GM23338 (cell line): ENCODE results near the gene RPS6KC1. TPM values are rescaled to one million over a fixed set of nuclear protein-coding genes. Genes with fewer than 3 reads are reported as not detected.

Experiments
- ATAC-seq: fragments of 200-7000 bp; cut with Tn5 transposase; 3 replicates; pipeline ENCODE4 v1.9.1; 2020
- DNase-seq: peaks from one replicate; pipeline ENCODE4 v3.0.0-alpha.2; 2015; ENCODE audit warnings: low spot score
- H2AFZ ChIP-seq: fragments of 200-600 bp; sonication (generic); 2 replicates; pipeline ENCODE4 v1.8.0; 2016; ENCODE audit warnings: antibody characterized with exemption, mild to moderate bottlenecking, moderate library complexity
- H3F3A ChIP-seq: fragments of 200-600 bp; sonication (generic); replicated peaks from 2 replicates; pipeline ENCODE4 v1.8.0; 2017; ENCODE audit warnings: antibody characterized with exemption, mixed run types, low read depth
- H3K27ac ChIP-seq: fragments of 200-600 bp; sonication (generic); 2 replicates; pipeline ENCODE4 v1.6.1; 2016; ENCODE audit warnings: low read depth
- H3K27me3 ChIP-seq: fragments of 200-600 bp; sonication (generic); 2 replicates; pipeline ENCODE4 v1.8.0; 2016; ENCODE audit warnings: mild to moderate bottlenecking, mixed run types, moderate library complexity; ENCODE audit not compliant: insufficient read depth
- H3K36me3 ChIP-seq: fragments of 200-600 bp; sonication (generic); 2 replicates; pipeline ENCODE4 v1.8.0; 2016; ENCODE audit warnings: mild to moderate bottlenecking; ENCODE audit not compliant: insufficient read depth
- H3K4me1 ChIP-seq: fragments of 200-600 bp; sonication (generic); 2 replicates; pipeline ENCODE4 v1.8.0; 2016; ENCODE audit warnings: mild to moderate bottlenecking, moderate library complexity; ENCODE audit not compliant: insufficient read depth
- H3K4me2 ChIP-seq: fragments of 200-600 bp; sonication (generic); 2 replicates; pipeline ENCODE4 v1.7.1; 2017; ENCODE audit warnings: mixed run types
- H3K4me3 ChIP-seq: fragments of 200-600 bp; sonication (generic); 2 replicates; pipeline ENCODE4 v1.6.1; 2016; ENCODE audit warnings: mixed run types
- H3K79me2 ChIP-seq: fragments of 200-600 bp; sonication (generic); replicated peaks from 2 replicates; pipeline ENCODE4 v1.8.0; 2017; ENCODE audit warnings: mild to moderate bottlenecking; ENCODE audit not compliant: insufficient read depth
- H3K9me2 ChIP-seq: fragments of 200-600 bp; sonication (generic); 2 replicates; pipeline ENCODE4 v1.8.0; 2017; ENCODE audit not compliant: insufficient read depth
- H4K20me1 ChIP-seq: fragments of 200-600 bp; sonication (generic); replicated peaks from 2 replicates; pipeline ENCODE4 v1.8.0; 2017; ENCODE audit warnings: mild to moderate bottlenecking; ENCODE audit not compliant: insufficient read depth
- H3K27ac Mint-ChIP-seq: 2 replicates; pipeline ENCODE4 v1.8.0; 2020; ENCODE audit warnings: inconsistent platforms, mild to moderate bottlenecking, moderate library complexity, mixed read lengths
- H3K27me3 Mint-ChIP-seq: 3 replicates; pipeline ENCODE4 v1.8.0; 2022; ENCODE audit warnings: low read depth, mild to moderate bottlenecking, moderate library complexity, mixed read lengths, inconsistent platforms; ENCODE audit not compliant: insufficient read depth, poor library complexity
- H3K36me3 Mint-ChIP-seq: 3 replicates; pipeline ENCODE4 v1.8.0; 2021; ENCODE audit warnings: low read depth, mild to moderate bottlenecking, inconsistent platforms, moderate library complexity, mixed read lengths
- H3K4me1 Mint-ChIP-seq: 3 replicates; pipeline ENCODE4 v1.8.0; 2020; ENCODE audit warnings: mild to moderate bottlenecking, inconsistent platforms, mixed read lengths
- H3K4me3 Mint-ChIP-seq: 3 replicates; pipeline ENCODE4 v1.8.0; 2021; ENCODE audit warnings: moderate library complexity, mild to moderate bottlenecking, inconsistent platforms, mixed read lengths
- H3K9me3 Mint-ChIP-seq: 3 replicates; pipeline ENCODE4 v1.8.0; 2020; ENCODE audit warnings: moderate library complexity, mild to moderate bottlenecking, inconsistent platforms, mixed read lengths
- CREB1 ChIP-seq: fragments of 250-450 bp; sonication (Bioruptor Pico); IDR thresholded peaks from 2 replicates; pipeline ENCODE4 v1.5.0; 2020; ENCODE audit warnings: low read depth, mild to moderate bottlenecking, moderate library complexity
- EZH2 ChIP-seq: fragments of 200-600 bp; sonication (generic); IDR thresholded peaks from one replicate; pipeline ENCODE4 v1.8.0; 2017; ENCODE audit warnings: antibody characterized with exemption, mild to moderate bottlenecking, low read depth; ENCODE audit not compliant: unreplicated experiment
- EZH2phosphoT487 ChIP-seq: fragments of 200-600 bp; sonication (generic); IDR thresholded peaks from one replicate; pipeline ENCODE4 v1.8.1; 2018; ENCODE audit warnings: antibody characterized with exemption; ENCODE audit not compliant: unreplicated experiment
- JUNB ChIP-seq: IDR thresholded peaks from one replicate; pipeline ENCODE4 v1.6.1; 2016; ENCODE audit warnings: antibody characterized with exemption; ENCODE audit not compliant: unreplicated experiment
- NANOG ChIP-seq: IDR thresholded peaks from 2 replicates; pipeline ENCODE4 v1.6.1; 2016; ENCODE audit warnings: antibody characterized with exemption, borderline replicate concordance
- POLR2AphosphoS5 ChIP-seq: IDR thresholded peaks from 2 replicates; pipeline ENCODE4 v1.6.1; 2016; ENCODE audit warnings: antibody characterized with exemption, low read depth
- STAT1 ChIP-seq: IDR thresholded peaks from one replicate; pipeline ENCODE4 v1.6.1; 2016; ENCODE audit warnings: antibody characterized with exemption; ENCODE audit not compliant: unreplicated experiment
- polyA plus RNA-seq: library from polyadenylated mRNA; unstranded; fragments of >200 nt; fragmentation: Nextera tagmentation; extraction: Ambion mirVana; gene quantifications from 2 replicates; pipeline ENCODE4 v1.2.1, GENCODE V29; 2016
- total RNA-seq: library from RNA; depleted of rRNA; stranded (reverse); fragments of >200 nt; shearing (Covaris generic); gene quantifications from 2 replicates; pipeline ENCODE4 v1.2.3, GENCODE V29; 2014
- TF ChIP-seq, protein P1 (sequence below): IDR thresholded peaks from 2 replicates; pipeline ENCODE4 v1.6.1; 2016; ENCODE audit warnings: antibody characterized with exemption
- TF ChIP-seq, protein P2 (sequence below), 2 experiments: fragments of 200-600 bp in 1 of 2; sonication (generic) in 1 of 2; conservative IDR thresholded peaks; 2 replicates each; pipeline versions ENCODE4 v1.5.1 to v1.6.1; 2016 to 2017; ENCODE audit warnings: antibody characterized with exemption in 2 of 2, low read depth in 2 of 2, mild to moderate bottlenecking in 2 of 2, moderate library complexity in 1 of 2
- TF ChIP-seq, protein P3 (sequence below): fragments of 250-450 bp; sonication (Bioruptor Pico); IDR thresholded peaks from 2 replicates; pipeline ENCODE4 v1.5.0; 2020; ENCODE audit warnings: mild to moderate bottlenecking, moderate library complexity
- TF ChIP-seq, protein P4 (sequence below): IDR thresholded peaks from one replicate; pipeline ENCODE4 v1.6.1; 2018; ENCODE audit warnings: antibody characterized with exemption; ENCODE audit not compliant: unreplicated experiment

The RPS6KC1 gene
- total and polyA plus RNA-seq, 2 experiments from 2014 or later, result 7.9 to 24.9 TPM

DNA sequence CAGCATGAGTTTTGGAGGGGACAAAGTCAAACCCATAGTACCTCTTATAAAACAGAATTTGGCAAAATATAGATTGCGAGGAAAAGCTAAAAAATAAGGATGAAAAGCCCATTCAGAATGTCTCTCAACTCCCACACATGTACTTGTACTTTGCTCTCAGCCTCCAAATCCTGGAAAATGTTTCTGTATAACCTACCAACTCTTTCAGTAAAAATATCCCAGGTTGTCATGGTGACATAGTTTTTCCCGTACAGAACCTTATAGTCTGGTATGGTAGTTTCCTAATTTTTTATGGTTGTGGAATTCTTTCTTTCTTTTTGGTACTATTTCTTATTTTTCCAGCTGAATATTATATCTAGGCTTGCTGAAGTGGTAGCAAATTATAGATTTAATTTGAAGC lies 15.5 kb upstream of the RPS6KC1 start:
- Histone ChIP-seq H3K4me1 (0 out of 2 replicates have a peak, but pooled peaks cover 1% of the 10 kb centered on the region), H3K4me3 (no peak overlapping the region), H3K79me2 (no peaks in the 10 kb centered on the region), H3K36me3 (no peaks in the 10 kb centered on the region; the same call in 1 of the 2 replicates), H3K9me2 (0 out of 2 replicates have a peak, but pooled peaks cover 7% of the 10 kb centered on the region), H2AFZ (no peak overlapping the region), H3K27me3 (no peaks in the 10 kb centered on the region), H3K4me2 (no peak overlapping the region), H3K27ac (no peak overlapping the region), H4K20me1 (no peaks in the 10 kb centered on the region), H3F3A (no peaks in the 10 kb centered on the region)
- no peak overlapping the region for H3K27ac Mint-ChIP-seq
- H3K36me3 Mint-ChIP-seq, result no peaks in the 10 kb centered on the region
- H3K4me3 Mint-ChIP-seq, result no peak overlapping the region
- peaks cover 5% of the 10 kb centered on the region for H3K27me3 Mint-ChIP-seq
- DNase-seq (no peak), ATAC-seq (no peak)
- H3K4me1 Mint-ChIP-seq, result peaks cover 1% of the 10 kb centered on the region; the same call in 2 of the 3 replicates
- peaks cover 7% of the 10 kb centered on the region for H3K9me3 Mint-ChIP-seq
- TF ChIP-seq, protein P1, sequence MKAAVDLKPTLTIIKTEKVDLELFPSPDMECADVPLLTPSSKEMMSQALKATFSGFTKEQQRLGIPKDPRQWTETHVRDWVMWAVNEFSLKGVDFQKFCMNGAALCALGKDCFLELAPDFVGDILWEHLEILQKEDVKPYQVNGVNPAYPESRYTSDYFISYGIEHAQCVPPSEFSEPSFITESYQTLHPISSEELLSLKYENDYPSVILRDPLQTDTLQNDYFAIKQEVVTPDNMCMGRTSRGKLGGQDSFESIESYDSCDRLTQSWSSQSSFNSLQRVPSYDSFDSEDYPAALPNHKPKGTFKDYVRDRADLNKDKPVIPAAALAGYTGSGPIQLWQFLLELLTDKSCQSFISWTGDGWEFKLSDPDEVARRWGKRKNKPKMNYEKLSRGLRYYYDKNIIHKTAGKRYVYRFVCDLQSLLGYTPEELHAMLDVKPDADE, result no peak
- TF ChIP-seq STAT1, result no peak
- no peak for TF ChIP-seq NANOG
- TF ChIP-seq, protein P2, sequence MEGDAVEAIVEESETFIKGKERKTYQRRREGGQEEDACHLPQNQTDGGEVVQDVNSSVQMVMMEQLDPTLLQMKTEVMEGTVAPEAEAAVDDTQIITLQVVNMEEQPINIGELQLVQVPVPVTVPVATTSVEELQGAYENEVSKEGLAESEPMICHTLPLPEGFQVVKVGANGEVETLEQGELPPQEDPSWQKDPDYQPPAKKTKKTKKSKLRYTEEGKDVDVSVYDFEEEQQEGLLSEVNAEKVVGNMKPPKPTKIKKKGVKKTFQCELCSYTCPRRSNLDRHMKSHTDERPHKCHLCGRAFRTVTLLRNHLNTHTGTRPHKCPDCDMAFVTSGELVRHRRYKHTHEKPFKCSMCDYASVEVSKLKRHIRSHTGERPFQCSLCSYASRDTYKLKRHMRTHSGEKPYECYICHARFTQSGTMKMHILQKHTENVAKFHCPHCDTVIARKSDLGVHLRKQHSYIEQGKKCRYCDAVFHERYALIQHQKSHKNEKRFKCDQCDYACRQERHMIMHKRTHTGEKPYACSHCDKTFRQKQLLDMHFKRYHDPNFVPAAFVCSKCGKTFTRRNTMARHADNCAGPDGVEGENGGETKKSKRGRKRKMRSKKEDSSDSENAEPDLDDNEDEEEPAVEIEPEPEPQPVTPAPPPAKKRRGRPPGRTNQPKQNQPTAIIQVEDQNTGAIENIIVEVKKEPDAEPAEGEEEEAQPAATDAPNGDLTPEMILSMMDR (conservative IDR thresholded peaks at IDR 0.05; ENCODE audit: low read depth in 2 of 2), result no peak
- TF ChIP-seq EZH2, result no peak
- no peak for TF ChIP-seq POLR2AphosphoS5
- TF ChIP-seq CREB1 (CRISPR knock-in tag), result no peak
- TF ChIP-seq, protein P3, sequence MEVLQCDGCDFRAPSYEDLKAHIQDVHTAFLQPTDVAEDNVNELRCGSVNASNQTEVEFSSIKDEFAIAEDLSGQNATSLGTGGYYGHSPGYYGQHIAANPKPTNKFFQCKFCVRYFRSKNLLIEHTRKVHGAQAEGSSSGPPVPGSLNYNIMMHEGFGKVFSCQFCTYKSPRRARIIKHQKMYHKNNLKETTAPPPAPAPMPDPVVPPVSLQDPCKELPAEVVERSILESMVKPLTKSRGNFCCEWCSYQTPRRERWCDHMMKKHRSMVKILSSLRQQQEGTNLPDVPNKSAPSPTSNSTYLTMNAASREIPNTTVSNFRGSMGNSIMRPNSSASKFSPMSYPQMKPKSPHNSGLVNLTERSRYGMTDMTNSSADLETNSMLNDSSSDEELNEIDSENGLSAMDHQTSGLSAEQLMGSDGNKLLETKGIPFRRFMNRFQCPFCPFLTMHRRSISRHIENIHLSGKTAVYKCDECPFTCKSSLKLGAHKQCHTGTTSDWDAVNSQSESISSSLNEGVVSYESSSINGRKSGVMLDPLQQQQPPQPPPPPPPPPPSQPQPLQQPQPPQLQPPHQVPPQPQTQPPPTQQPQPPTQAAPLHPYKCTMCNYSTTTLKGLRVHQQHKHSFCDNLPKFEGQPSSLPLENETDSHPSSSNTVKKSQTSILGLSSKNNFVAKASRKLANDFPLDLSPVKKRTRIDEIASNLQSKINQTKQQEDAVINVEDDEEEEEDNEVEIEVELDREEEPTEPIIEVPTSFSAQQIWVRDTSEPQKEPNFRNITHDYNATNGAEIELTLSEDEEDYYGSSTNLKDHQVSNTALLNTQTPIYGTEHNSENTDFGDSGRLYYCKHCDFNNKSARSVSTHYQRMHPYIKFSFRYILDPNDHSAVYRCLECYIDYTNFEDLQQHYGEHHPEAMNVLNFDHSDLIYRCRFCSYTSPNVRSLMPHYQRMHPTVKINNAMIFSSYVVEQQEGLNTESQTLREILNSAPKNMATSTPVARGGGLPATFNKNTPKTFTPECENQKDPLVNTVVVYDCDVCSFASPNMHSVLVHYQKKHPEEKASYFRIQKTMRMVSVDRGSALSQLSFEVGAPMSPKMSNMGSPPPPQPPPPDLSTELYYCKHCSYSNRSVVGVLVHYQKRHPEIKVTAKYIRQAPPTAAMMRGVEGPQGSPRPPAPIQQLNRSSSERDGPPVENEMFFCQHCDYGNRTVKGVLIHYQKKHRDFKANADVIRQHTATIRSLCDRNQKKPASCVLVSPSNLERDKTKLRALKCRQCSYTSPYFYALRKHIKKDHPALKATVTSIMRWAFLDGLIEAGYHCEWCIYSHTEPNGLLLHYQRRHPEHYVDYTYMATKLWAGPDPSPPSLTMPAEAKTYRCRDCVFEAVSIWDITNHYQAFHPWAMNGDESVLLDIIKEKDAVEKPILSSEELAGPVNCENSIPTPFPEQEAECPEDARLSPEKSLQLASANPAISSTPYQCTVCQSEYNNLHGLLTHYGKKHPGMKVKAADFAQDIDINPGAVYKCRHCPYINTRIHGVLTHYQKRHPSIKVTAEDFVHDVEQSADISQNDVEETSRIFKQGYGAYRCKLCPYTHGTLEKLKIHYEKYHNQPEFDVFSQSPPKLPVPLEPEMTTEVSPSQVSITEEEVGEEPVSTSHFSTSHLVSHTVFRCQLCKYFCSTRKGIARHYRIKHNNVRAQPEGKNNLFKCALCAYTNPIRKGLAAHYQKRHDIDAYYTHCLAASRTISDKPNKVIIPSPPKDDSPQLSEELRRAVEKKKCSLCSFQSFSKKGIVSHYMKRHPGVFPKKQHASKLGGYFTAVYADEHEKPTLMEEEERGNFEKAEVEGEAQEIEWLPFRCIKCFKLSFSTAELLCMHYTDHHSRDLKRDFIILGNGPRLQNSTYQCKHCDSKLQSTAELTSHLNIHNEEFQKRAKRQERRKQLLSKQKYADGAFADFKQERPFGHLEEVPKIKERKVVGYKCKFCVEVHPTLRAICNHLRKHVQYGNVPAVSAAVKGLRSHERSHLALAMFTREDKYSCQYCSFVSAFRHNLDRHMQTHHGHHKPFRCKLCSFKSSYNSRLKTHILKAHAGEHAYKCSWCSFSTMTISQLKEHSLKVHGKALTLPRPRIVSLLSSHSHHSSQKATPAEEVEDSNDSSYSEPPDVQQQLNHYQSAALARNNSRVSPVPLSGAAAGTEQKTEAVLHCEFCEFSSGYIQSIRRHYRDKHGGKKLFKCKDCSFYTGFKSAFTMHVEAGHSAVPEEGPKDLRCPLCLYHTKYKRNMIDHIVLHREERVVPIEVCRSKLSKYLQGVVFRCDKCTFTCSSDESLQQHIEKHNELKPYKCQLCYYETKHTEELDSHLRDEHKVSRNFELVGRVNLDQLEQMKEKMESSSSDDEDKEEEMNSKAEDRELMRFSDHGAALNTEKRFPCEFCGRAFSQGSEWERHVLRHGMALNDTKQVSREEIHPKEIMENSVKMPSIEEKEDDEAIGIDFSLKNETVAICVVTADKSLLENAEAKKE (CRISPR knock-in tag), result no peak
- no peak for TF ChIP-seq JUNB
- no peak for TF ChIP-seq EZH2phosphoT487
- TF ChIP-seq, protein P4, sequence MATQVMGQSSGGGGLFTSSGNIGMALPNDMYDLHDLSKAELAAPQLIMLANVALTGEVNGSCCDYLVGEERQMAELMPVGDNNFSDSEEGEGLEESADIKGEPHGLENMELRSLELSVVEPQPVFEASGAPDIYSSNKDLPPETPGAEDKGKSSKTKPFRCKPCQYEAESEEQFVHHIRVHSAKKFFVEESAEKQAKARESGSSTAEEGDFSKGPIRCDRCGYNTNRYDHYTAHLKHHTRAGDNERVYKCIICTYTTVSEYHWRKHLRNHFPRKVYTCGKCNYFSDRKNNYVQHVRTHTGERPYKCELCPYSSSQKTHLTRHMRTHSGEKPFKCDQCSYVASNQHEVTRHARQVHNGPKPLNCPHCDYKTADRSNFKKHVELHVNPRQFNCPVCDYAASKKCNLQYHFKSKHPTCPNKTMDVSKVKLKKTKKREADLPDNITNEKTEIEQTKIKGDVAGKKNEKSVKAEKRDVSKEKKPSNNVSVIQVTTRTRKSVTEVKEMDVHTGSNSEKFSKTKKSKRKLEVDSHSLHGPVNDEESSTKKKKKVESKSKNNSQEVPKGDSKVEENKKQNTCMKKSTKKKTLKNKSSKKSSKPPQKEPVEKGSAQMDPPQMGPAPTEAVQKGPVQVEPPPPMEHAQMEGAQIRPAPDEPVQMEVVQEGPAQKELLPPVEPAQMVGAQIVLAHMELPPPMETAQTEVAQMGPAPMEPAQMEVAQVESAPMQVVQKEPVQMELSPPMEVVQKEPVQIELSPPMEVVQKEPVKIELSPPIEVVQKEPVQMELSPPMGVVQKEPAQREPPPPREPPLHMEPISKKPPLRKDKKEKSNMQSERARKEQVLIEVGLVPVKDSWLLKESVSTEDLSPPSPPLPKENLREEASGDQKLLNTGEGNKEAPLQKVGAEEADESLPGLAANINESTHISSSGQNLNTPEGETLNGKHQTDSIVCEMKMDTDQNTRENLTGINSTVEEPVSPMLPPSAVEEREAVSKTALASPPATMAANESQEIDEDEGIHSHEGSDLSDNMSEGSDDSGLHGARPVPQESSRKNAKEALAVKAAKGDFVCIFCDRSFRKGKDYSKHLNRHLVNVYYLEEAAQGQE, result no peak
